Astrocyte of the cerebellum (primary cell): ENCODE data around the gene CABP2.
A peak's percentile ranks its signal among the peaks of the same experiment; 100 is the strongest.

Experiments
- DNase-seq: peaks from one replicate; pipeline ENCODE4 v3.0.0-alpha.2; 2011; ENCODE audit warnings: low read depth
- H3K4me3 ChIP-seq: 2 replicates; pipeline ENCODE4 v1.5.1; 2011; ENCODE audit warnings: mild to moderate bottlenecking, low read depth, low read length, moderate library complexity
- CTCF ChIP-seq: IDR thresholded peaks from 2 replicates; pipeline ENCODE4 v1.5.1; 2012; ENCODE audit warnings: low read length, low read depth, moderate library complexity, mild to moderate bottlenecking; ENCODE audit errors: missing control alignments
- in situ Hi-C: cut with HindIII; loops from 2 replicates; pipeline ENCODE4 v1.10.0; 2017; ENCODE audit warnings: low sequenced_read_pairs

The CABP2 gene

GRCh38 chr11:67504950-67505581, 18.2 kb downstream of the CABP2 start, which contains the start of gene PITPNM1:
Gene PITPNM1, minus strand, starts transcription at chr11:67505363. Its CDS starts 1,183 bp downstream, at chr11:67504180.
- no peak for TF ChIP-seq CTCF
- DNase-seq = no peak

GRCh38 chr11:67504005-67504949, 19.0 kb downstream of the CABP2 start:
- DNase-seq = no peak
- in situ Hi-C loops = no loop called here
- TF ChIP-seq CTCF = no peak
- H3K4me3 ChIP-seq = peak overlapping the region; percentile 56

More at GRCh38 chr11:67504950-67505581, 18.2 kb downstream of the CABP2 start, which contains the start of gene PITPNM1:
- in situ Hi-C loops = no loop called here
- peak within 1 kb of the TSS; percentile 56 for H3K4me3 ChIP-seq

- DNase-seq = no peak
- H3K4me3 ChIP-seq = peak overlapping the region; percentile 56
- TF ChIP-seq CTCF = no peak
- in situ Hi-C loops = no loop called here
Measured at GRCh38 chr11:67503119-67504004, 19.9 kb downstream of the CABP2 start.

- H3K4me3 ChIP-seq = no peak overlapping the region
- in situ Hi-C loops = no loop called here
- TF ChIP-seq CTCF = no peak
- no peak for DNase-seq
Measured at GRCh38 chr11:67502328-67502979, 20.8 kb downstream of the CABP2 start.

- no peak overlapping the region for H3K4me3 ChIP-seq
- no peak for TF ChIP-seq CTCF
- no peak for DNase-seq
- in situ Hi-C loops = no loop called here
Measured at GRCh38 chr11:67501854-67502253, 21.4 kb downstream of the CABP2 start.
